Astrocyte of the cerebellum (primary cell): Measurements from ENCODE around the gene EFCAB14.

Source experiments
- DNase-seq: peaks from one replicate; pipeline ENCODE4 v3.0.0-alpha.2; 2011; ENCODE audit warnings: low read depth
- H3K4me3 ChIP-seq: 2 replicates; pipeline ENCODE4 v1.5.1; 2011; ENCODE audit warnings: mild to moderate bottlenecking, low read depth, low read length, moderate library complexity
- in situ Hi-C: cut with HindIII; loops from 2 replicates; pipeline ENCODE4 v1.10.0; 2017; ENCODE audit warnings: low sequenced_read_pairs
- TF ChIP-seq, protein P1 (sequence below): IDR thresholded peaks from 2 replicates; pipeline ENCODE4 v1.5.1; 2012; ENCODE audit warnings: low read length, low read depth, moderate library complexity, mild to moderate bottlenecking; ENCODE audit errors: missing control alignments

The EFCAB14 gene

DNA sequence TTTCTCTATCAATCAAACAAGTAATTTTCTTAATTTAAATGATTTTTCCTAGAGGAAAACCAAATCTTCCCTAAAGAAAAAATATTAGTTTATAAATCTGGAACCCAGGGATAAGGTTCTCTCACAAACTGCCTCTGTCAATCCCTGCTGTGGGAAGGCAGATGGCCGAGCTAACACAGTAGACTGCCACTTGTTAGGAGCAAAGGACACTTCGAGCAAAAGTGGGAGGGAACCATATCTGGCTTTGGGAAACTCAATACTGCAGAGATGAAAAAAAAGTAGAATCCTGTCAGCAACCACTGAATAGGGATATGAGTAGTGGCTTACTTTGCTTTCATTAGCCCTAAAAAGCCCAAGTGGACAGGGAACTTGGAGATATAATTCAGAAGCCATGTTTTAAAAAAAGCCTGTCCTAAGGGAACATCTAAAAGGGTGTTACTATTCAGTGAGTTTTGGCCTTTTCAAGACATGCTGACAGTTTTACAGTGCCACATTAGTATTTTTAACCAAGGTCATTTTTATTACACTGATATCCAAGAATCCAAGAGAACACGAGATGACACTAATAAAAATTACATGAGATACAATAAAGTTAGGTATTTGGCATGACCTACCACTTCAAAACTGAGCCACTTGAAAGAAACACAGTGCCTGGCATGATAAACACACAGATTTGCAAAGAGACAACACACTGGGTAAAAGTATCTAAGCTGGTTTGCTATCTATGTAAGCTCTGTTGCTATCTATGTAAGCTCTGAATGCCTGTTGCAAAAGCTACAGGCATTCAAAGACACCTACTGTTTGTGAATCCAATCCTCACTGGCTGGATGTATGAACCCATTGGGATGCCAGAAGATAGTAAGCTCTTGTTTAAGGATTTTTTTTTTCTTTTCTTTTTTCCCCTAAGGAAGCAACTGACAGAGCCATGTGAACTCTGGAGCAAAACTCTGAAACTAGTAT lies 25.8 kb downstream of the EFCAB14 start:
- TF ChIP-seq, protein P1, sequence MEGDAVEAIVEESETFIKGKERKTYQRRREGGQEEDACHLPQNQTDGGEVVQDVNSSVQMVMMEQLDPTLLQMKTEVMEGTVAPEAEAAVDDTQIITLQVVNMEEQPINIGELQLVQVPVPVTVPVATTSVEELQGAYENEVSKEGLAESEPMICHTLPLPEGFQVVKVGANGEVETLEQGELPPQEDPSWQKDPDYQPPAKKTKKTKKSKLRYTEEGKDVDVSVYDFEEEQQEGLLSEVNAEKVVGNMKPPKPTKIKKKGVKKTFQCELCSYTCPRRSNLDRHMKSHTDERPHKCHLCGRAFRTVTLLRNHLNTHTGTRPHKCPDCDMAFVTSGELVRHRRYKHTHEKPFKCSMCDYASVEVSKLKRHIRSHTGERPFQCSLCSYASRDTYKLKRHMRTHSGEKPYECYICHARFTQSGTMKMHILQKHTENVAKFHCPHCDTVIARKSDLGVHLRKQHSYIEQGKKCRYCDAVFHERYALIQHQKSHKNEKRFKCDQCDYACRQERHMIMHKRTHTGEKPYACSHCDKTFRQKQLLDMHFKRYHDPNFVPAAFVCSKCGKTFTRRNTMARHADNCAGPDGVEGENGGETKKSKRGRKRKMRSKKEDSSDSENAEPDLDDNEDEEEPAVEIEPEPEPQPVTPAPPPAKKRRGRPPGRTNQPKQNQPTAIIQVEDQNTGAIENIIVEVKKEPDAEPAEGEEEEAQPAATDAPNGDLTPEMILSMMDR, result no peak
- in situ Hi-C loops, result no loop called here

DNA sequence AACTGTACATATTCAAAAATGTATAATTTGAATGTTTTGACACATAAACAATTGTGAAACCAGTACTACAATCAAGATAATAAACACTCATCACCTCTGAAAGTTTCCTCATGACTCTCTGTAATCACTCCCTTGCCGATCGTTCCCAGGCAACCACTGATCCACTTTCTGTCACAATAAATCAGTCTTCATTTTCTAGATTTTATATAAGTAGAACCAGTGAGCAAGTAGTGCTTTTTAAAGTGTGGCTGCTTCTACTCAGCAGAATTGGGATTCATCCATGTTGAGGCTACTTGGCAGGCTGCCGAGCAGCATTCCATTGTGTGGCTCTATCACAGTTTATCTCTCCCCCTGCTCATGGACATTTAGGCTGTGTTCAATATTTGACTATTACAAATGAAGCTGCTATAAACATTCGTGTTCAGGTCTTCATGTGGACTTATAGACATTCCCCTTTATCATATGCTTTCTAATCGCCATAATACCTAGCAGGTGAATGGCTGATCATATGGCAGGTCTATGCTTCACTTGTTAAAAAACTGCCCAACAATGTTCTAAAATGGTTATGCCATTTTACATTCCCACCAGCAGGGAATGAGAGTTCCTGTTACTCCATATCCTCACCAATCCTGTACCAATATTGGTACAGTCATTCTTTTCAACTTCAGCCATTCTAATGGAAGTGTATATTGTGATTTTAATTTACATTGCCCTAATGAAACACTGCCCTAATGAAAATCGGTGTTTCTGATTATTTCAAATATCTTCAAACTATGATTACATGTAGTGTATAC lies 26.7 kb downstream of the EFCAB14 start:
- H3K4me3 ChIP-seq, result no peak overlapping the region
- in situ Hi-C loops, result no loop called here
- TF ChIP-seq, protein P1, result peak; percentile 20
- no peak for DNase-seq

More for the DNA sequence above, 25.8 kb downstream of the EFCAB14 start:
- no peak for DNase-seq
- H3K4me3 ChIP-seq, result no peak overlapping the region

DNA sequence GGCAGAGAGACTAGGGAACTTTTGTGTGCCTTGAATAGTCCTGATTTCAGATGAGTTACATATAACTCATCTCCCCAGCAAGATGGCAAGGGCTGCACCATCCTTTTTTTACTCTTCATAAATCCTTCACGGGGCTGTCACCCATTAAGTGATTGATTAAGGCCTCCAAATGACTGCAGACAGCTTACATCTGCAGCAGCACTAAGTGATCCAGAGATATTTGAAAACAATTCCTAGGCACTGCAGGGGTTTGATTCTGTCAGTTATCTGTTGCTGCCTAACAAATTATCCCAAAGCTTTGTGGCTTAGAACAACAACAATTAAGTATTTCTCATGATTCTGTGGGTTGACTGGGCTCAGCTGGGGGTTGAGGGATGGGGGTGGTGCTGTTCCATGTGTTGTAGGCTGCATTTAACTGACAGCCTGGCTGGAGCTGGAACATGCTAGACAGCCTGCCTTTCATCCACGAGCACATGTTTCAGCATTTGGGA lies 27.9 kb downstream of the EFCAB14 start:
- no peak overlapping the region for H3K4me3 ChIP-seq
- peak; percentile 22 for DNase-seq
- in situ Hi-C loops, result no loop called here
- TF ChIP-seq, protein P1, result no peak

DNA sequence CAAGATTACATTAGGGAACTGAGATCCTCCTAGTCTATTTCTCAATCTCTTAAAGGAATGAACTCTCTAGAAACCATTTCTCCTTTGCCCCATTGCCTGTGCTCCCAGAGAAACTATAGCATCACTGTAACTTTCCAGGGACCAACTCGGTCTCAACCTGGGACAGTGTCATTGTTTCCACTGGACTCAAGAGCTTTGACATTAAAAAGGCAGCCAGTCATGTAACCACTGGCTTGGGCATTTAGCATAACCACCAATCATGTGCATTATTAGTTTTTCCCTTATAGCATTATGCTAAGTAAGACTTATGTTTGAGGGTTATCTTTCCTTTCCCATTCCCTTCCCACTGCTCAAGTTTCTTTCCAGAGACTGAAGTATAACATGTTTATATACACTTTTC lies 29.0 kb downstream of the EFCAB14 start:
- TF ChIP-seq, protein P1, result no peak
- DNase-seq, result no peak
- H3K4me3 ChIP-seq, result no peak overlapping the region
- in situ Hi-C loops, result no loop called here

GRCh38 chr1:46689356-46689755 lies 29.6 kb downstream of the EFCAB14 start:
- TF ChIP-seq, protein P1, result no peak
- in situ Hi-C loops, result no loop called here
- no peak for DNase-seq
- no peak overlapping the region for H3K4me3 ChIP-seq

- TF ChIP-seq, protein P1, result no peak
- no peak for DNase-seq
- H3K4me3 ChIP-seq, result no peak overlapping the region
- in situ Hi-C loops, result no loop called here
Observed at GRCh38 chr1:46687921-46688509, 30.9 kb downstream of the EFCAB14 start.
